Chondrocyte (in vitro differentiated cells): ENCODE results near the gene OSBPL6. TPM values are rescaled to one million over a fixed set of nuclear protein-coding genes. Genes with fewer than 3 reads are reported as not detected.
"Not testable (repeated sequence)": the region's sequence is repeated elsewhere in the genome, so short reads cannot be mapped to it uniquely, and the experiment has no call there.

Source experiments
- DNase-seq: peaks from one replicate; pipeline ENCODE4 v3.0.0; 2021; ENCODE audit warnings: mixed read lengths, low spot score
- H3K27ac Mint-ChIP-seq: one replicate; pipeline ENCODE4 v1.8.0; 2021; ENCODE audit warnings: mild to moderate bottlenecking, moderate library complexity, mixed read lengths; ENCODE audit not compliant: unreplicated experiment
- H3K27me3 Mint-ChIP-seq: 2 replicates; pipeline ENCODE4 v1.8.0; 2021; ENCODE audit warnings: low read depth, mixed read lengths
- H3K36me3 Mint-ChIP-seq: 2 replicates; pipeline ENCODE4 v1.8.0; 2021; ENCODE audit warnings: low read depth, mixed read lengths
- H3K4me1 Mint-ChIP-seq: 2 replicates; pipeline ENCODE4 v1.8.0; 2021; ENCODE audit warnings: low read depth, mild to moderate bottlenecking, mixed read lengths
- H3K4me3 Mint-ChIP-seq: one replicate; pipeline ENCODE4 v1.8.0; 2021; ENCODE audit warnings: mild to moderate bottlenecking, moderate library complexity, mixed read lengths; ENCODE audit not compliant: unreplicated experiment
- H3K9me3 Mint-ChIP-seq: 2 replicates; pipeline ENCODE4 v1.8.0; 2021; ENCODE audit warnings: low read depth, mixed read lengths
- CTCF ChIP-seq: fragments of 200-600 bp; sonication (generic); IDR thresholded peaks from 2 replicates; pipeline ENCODE4 v1.5.0; 2021; ENCODE audit warnings: antibody characterized with exemption, mild to moderate bottlenecking, moderate library complexity
- total RNA-seq: library from RNA; stranded (reverse); gene quantifications from 3 replicates; pipeline ENCODE4 v1.2.1, GENCODE V29; 2021

OSBPL6 gene
- total RNA-seq, 1 donor from 2014 or later, result 10.3 TPM

GRCh38 chr2:178335230-178335629 lies 140.9 kb downstream of the OSBPL6 start:
- DNase-seq, result no peak
- no peaks in the 10 kb centered on the region for H3K9me3 Mint-ChIP-seq
- H3K4me1 Mint-ChIP-seq, result no peaks in the 10 kb centered on the region
- H3K27me3 Mint-ChIP-seq, result no peaks in the 10 kb centered on the region
- peaks cover 16% of the 10 kb centered on the region for H3K36me3 Mint-ChIP-seq
- H3K4me3 Mint-ChIP-seq, result no peak overlapping the region
- no peak for TF ChIP-seq CTCF
- no peak overlapping the region for H3K27ac Mint-ChIP-seq

GRCh38 chr2:178344121-178344520 lies 149.8 kb downstream of the OSBPL6 start:
- Mint-ChIP-seq H3K4me3 (no peak overlapping the region), H3K27ac (no peak overlapping the region), H3K27me3 (no peaks in the 10 kb centered on the region), H3K9me3 (no peaks in the 10 kb centered on the region), H3K4me1 (no peaks in the 10 kb centered on the region), H3K36me3 (peaks cover 12% of the 10 kb centered on the region)
- TF ChIP-seq CTCF, result no peak
- no peak for DNase-seq

GRCh38 chr2:178345951-178346350 lies 151.6 kb downstream of the OSBPL6 start:
- H3K27ac Mint-ChIP-seq, result no peak overlapping the region
- TF ChIP-seq CTCF, result no peak
- DNase-seq, result no peak
- peaks cover 16% of the 10 kb centered on the region for H3K36me3 Mint-ChIP-seq
- H3K4me1 Mint-ChIP-seq, result no peaks in the 10 kb centered on the region
- H3K4me3 Mint-ChIP-seq, result no peak overlapping the region
- H3K9me3 Mint-ChIP-seq, result no peaks in the 10 kb centered on the region
- no peaks in the 10 kb centered on the region for H3K27me3 Mint-ChIP-seq

GRCh38 chr2:178350051-178350450 lies 155.7 kb downstream of the OSBPL6 start:
- Mint-ChIP-seq H3K9me3 (peaks cover 16% of the 10 kb centered on the region), H3K27me3 (no peaks in the 10 kb centered on the region), H3K27ac (no peak overlapping the region), H3K4me1 (no peaks in the 10 kb centered on the region), H3K36me3 (peaks cover 32% of the 10 kb centered on the region), H3K4me3 (no peak overlapping the region)
- DNase-seq, result no peak
- TF ChIP-seq CTCF, result no peak

GRCh38 chr2:178357704-178358103 lies 163.4 kb downstream of the OSBPL6 start:
- Mint-ChIP-seq H3K9me3 (peaks cover 40% of the 10 kb centered on the region), H3K36me3 (peaks cover 30% of the 10 kb centered on the region)
- not testable (repeated sequence) for H3K4me3 Mint-ChIP-seq, DNase-seq, H3K4me1 Mint-ChIP-seq, H3K27ac Mint-ChIP-seq, H3K27me3 Mint-ChIP-seq

- no peak overlapping the region for H3K27ac Mint-ChIP-seq
- H3K9me3 Mint-ChIP-seq, result peaks cover 30% of the 10 kb centered on the region
- no peak for DNase-seq
- TF ChIP-seq CTCF, result no peak
- no peak overlapping the region for H3K4me3 Mint-ChIP-seq
- no peaks in the 10 kb centered on the region for H3K4me1 Mint-ChIP-seq
- H3K36me3 Mint-ChIP-seq, result peaks cover 22% of the 10 kb centered on the region
- H3K27me3 Mint-ChIP-seq, result no peaks in the 10 kb centered on the region
Observed at GRCh38 chr2:178359192-178359912, 165.0 kb downstream of the OSBPL6 start.
